ENCODE data around the gene C9orf43. TPM values are rescaled to one million over a fixed set of nuclear protein-coding genes. Genes with fewer than 3 reads are reported as not detected.
A peak's percentile ranks its signal among the peaks of the same experiment; 100 is the strongest.

Gene C9orf43
- total RNA-seq, 1 experiment from 2014 or later, result 1.9 TPM

DNA sequence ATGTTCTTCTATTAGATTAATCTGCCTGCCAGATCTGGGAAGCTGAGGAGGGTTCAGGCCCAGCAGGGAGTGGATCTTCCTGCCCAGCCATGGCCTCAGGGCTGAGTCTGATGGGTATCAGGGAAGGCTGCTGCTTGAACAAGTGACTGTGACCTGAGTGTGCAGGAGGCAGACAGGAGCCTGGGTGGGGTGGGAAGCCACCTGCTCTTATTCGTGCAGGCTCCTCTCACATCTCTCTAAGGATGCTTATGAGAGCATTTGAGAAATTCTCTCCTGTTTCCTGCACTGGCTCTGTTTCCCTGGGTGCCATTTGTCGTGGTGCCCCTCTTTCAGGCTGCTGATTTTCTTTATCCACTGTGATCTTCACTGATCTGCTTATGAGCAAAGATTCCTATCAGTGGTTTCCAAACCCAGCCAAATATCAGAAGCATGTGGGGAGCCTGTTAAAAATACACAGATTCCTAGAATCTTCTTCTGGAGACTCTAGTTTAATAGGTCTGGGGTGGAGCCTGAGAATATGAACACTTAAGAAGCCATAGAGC, 55.1 kb downstream of the C9orf43 start:
- CTCF ChIA-PET, result no interaction called here
- no TSS peak for BruUV-seq (replicated peaks)
- POLR2A ChIA-PET, result interaction anchor here (0.7 kb wide), 1 partner anchor 11 kb away, joined by 4 read pairs; no protein-coding TSS in a partner anchor

DNA sequence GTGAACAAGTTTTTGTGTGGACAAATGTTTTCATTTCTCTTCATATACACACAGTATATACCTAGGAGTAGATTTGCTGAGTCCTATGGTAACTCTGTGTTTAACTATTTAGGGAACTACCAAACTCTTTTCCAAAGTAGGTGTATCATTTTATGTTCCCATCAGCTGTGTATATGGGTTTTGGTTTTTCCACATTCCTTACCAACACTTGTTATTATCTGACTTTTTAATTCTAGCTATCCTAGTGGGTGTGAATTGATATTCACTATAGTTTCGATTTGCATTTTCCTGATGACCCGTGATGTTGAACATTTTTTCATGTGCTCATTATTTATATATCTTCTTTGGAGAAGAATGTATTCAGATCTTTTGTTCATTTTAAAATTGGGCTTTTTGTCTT, 56.6 kb downstream of the C9orf43 start:
- H3K9me3 ChIP-seq, result no peaks in the 10 kb centered on the region
- peaks cover 30% of the 10 kb centered on the region for H3K4me1 ChIP-seq
- Mint-ChIP-seq H3K9me3 (ENCODE audit: unreplicated experiment) (no peaks in the 10 kb centered on the region), H3K27me3 (ENCODE audit: insufficient read depth, unreplicated experiment) (no peaks in the 10 kb centered on the region), H3K36me3 (ENCODE audit: insufficient read depth, unreplicated experiment) (peaks cover 37% of the 10 kb centered on the region), H3K4me1 (ENCODE audit: low read depth, unreplicated experiment) (peaks cover 30% of the 10 kb centered on the region), H3K4me3 (ENCODE audit: unreplicated experiment) (no peak overlapping the region), H3K27ac (ENCODE audit: unreplicated experiment) (no peak overlapping the region)
- TF ChIP-seq, protein P1, sequence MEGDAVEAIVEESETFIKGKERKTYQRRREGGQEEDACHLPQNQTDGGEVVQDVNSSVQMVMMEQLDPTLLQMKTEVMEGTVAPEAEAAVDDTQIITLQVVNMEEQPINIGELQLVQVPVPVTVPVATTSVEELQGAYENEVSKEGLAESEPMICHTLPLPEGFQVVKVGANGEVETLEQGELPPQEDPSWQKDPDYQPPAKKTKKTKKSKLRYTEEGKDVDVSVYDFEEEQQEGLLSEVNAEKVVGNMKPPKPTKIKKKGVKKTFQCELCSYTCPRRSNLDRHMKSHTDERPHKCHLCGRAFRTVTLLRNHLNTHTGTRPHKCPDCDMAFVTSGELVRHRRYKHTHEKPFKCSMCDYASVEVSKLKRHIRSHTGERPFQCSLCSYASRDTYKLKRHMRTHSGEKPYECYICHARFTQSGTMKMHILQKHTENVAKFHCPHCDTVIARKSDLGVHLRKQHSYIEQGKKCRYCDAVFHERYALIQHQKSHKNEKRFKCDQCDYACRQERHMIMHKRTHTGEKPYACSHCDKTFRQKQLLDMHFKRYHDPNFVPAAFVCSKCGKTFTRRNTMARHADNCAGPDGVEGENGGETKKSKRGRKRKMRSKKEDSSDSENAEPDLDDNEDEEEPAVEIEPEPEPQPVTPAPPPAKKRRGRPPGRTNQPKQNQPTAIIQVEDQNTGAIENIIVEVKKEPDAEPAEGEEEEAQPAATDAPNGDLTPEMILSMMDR (IDR thresholded peaks at IDR 0.05; ENCODE audit: insufficient read depth in 1 of 2, low read depth in 1 of 2, low read length in 1 of 2, severe bottlenecking in 1 of 2, unreplicated experiment in 1 of 2), result no peak
- H3K4me3 ChIP-seq (ENCODE audit: low read depth, low read length), result no peak overlapping the region
- no peaks in the 10 kb centered on the region for H3K27me3 ChIP-seq (replicated peaks; ENCODE audit: control insufficient read depth, insufficient read depth, low read length)
- ChIA-PET POLR2A (no interaction called here), CTCF (no interaction called here)
- intact Hi-C loops (cut with micrococcal nuclease; ENCODE audit: unreplicated experiment), result loop anchor here (5.0 kb wide), 1 partner anchor 125 kb away; no protein-coding TSS in a partner anchor
- no peaks in the 10 kb centered on the region for H3K36me3 ChIP-seq (ENCODE audit: control insufficient read depth, insufficient read depth, low read length)
- no peak for DNase-seq
- no TSS peak for BruUV-seq (replicated peaks)

More for the DNA sequence above, 55.1 kb downstream of the C9orf43 start:
- Mint-ChIP-seq H3K4me3 (ENCODE audit: unreplicated experiment) (peak overlapping the region; percentile 94), H3K4me1 (ENCODE audit: low read depth, unreplicated experiment) (peaks cover 36% of the 10 kb centered on the region), H3K9me3 (ENCODE audit: unreplicated experiment) (no peaks in the 10 kb centered on the region), H3K27ac (ENCODE audit: unreplicated experiment) (peak overlapping the region; percentile 90), H3K36me3 (ENCODE audit: insufficient read depth, unreplicated experiment) (peaks cover 23% of the 10 kb centered on the region), H3K27me3 (ENCODE audit: insufficient read depth, unreplicated experiment) (no peaks in the 10 kb centered on the region)
- no peaks in the 10 kb centered on the region for H3K36me3 ChIP-seq (ENCODE audit: control insufficient read depth, insufficient read depth, low read length)
- TF ChIP-seq, protein P1 (IDR thresholded peaks at IDR 0.05; ENCODE audit: insufficient read depth in 1 of 2, low read depth in 1 of 2, low read length in 1 of 2, severe bottlenecking in 1 of 2, unreplicated experiment in 1 of 2), result no peak
- H3K9me3 ChIP-seq, result no peaks in the 10 kb centered on the region
- peaks cover 30% of the 10 kb centered on the region for H3K4me1 ChIP-seq
- peak in 1 of 2 experiments; percentile 51 for DNase-seq
- intact Hi-C loops (cut with micrococcal nuclease; ENCODE audit: unreplicated experiment), result loop anchor here (5.0 kb wide), 1 partner anchor 127 kb away; no protein-coding TSS in a partner anchor
- H3K4me3 ChIP-seq (ENCODE audit: low read depth, low read length), result no peak overlapping the region
- H3K27me3 ChIP-seq (replicated peaks; ENCODE audit: control insufficient read depth, insufficient read depth, low read length), result no peaks in the 10 kb centered on the region

DNA sequence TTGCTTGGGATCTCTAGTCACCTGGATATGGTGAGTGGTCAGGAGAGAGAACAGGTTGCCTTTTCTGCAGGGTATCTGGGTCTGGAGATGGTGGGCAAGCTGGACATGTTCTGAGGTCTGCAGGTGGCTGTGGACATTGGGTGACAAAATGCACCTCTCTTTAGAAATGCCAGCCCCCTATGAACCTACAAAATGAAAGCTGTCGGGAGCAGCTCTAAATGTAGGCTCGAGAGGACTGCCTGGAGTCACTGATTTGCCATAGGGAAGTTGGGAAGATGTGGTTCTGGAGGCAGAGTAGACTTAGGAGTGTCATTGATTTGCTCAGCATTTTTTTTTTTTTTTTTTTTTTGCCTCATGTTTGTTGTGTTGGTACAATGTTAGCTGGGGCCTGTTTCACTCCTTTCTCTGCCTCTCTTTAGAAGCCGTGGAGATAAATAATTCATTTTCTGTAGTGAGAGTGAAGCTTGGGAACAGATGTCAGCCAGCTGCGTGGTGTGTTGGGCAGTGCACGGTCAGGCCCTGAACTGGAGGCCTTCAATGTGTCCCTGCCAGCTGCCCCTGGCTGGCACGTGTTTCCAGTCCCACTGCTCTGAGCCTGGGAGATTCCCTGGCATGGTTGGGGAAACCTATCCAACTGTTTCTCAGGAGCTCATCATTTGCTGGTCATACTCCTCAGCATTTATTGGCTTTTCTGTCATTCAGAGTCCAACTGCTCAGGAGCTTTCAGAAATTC, 58.3 kb downstream of the C9orf43 start:
- ChIA-PET CTCF (interaction anchor here (0.6 kb wide), 1 partner anchor 13 kb away, joined by 3 read pairs; no protein-coding TSS in a partner anchor), POLR2A (interaction anchor here (0.5 kb wide), 1 partner anchor 23 kb away, joined by 3 read pairs; no protein-coding TSS in a partner anchor)
- TF ChIP-seq, protein P1 (IDR thresholded peaks at IDR 0.05; ENCODE audit: insufficient read depth in 1 of 2, low read depth in 1 of 2, low read length in 1 of 2, severe bottlenecking in 1 of 2, unreplicated experiment in 1 of 2), result no peak
- no TSS peak for BruUV-seq (replicated peaks)
- Histone ChIP-seq H3K4me3 (ENCODE audit: low read depth, low read length) (no peak overlapping the region), H3K36me3 (ENCODE audit: control insufficient read depth, insufficient read depth, low read length) (no peaks in the 10 kb centered on the region), H3K27me3 (replicated peaks; ENCODE audit: control insufficient read depth, insufficient read depth, low read length) (no peaks in the 10 kb centered on the region), H3K4me1 (peaks cover 21% of the 10 kb centered on the region), H3K9me3 (no peaks in the 10 kb centered on the region)
- no peak for DNase-seq
- H3K27ac Mint-ChIP-seq (ENCODE audit: unreplicated experiment), result no peak overlapping the region
- H3K9me3 Mint-ChIP-seq (ENCODE audit: unreplicated experiment), result no peaks in the 10 kb centered on the region
- intact Hi-C loops (cut with micrococcal nuclease; ENCODE audit: unreplicated experiment), result loop anchor here (5.0 kb wide), 1 partner anchor 123 kb away; no protein-coding TSS in a partner anchor
- H3K27me3 Mint-ChIP-seq (ENCODE audit: insufficient read depth, unreplicated experiment), result no peaks in the 10 kb centered on the region
- no peak overlapping the region for H3K4me3 Mint-ChIP-seq (ENCODE audit: unreplicated experiment)
- peaks cover 22% of the 10 kb centered on the region for H3K4me1 Mint-ChIP-seq (ENCODE audit: low read depth, unreplicated experiment)
- H3K36me3 Mint-ChIP-seq (ENCODE audit: insufficient read depth, unreplicated experiment), result peaks cover 41% of the 10 kb centered on the region

Data from Caco-2 (cell line).